ENCODE measurements around the gene RAB31. TPM values are rescaled to one million over a fixed set of nuclear protein-coding genes. Genes with fewer than 3 reads are reported as not detected.

RAB31 gene
- total RNA-seq, 4 donors from 2014 or later = 94.0 to 145 (median 107) TPM

- Histone ChIP-seq H3K27ac (replicated peaks in 1 of 4) (no peak overlapping the region), H3K9me3 (peaks cover 0 to 8% (median 3%) of the 10 kb centered on the region in 4 donors), H3K36me3 (peaks cover 0 to 24% (median 5%) of the 10 kb centered on the region in 4 donors), H3K27me3 (no peaks in the 10 kb centered on the region), H3K4me1 (no peaks in the 10 kb centered on the region), H3K4me3 (no peak overlapping the region)
- DNase-seq (ENCODE audit: extremely low spot score) = no peak
- intact Hi-C loops (cut with DNase I) = loop anchor here (5.0 kb wide), 1 partner anchor 44 kb away; no protein-coding TSS in a partner anchor
- TF ChIP-seq, protein P1, sequence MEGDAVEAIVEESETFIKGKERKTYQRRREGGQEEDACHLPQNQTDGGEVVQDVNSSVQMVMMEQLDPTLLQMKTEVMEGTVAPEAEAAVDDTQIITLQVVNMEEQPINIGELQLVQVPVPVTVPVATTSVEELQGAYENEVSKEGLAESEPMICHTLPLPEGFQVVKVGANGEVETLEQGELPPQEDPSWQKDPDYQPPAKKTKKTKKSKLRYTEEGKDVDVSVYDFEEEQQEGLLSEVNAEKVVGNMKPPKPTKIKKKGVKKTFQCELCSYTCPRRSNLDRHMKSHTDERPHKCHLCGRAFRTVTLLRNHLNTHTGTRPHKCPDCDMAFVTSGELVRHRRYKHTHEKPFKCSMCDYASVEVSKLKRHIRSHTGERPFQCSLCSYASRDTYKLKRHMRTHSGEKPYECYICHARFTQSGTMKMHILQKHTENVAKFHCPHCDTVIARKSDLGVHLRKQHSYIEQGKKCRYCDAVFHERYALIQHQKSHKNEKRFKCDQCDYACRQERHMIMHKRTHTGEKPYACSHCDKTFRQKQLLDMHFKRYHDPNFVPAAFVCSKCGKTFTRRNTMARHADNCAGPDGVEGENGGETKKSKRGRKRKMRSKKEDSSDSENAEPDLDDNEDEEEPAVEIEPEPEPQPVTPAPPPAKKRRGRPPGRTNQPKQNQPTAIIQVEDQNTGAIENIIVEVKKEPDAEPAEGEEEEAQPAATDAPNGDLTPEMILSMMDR (IDR thresholded peaks at IDR 0.05) = no peak
- no peak for TF ChIP-seq POLR2AphosphoS5 (IDR thresholded peaks at IDR 0.05)
- no peak for TF ChIP-seq EP300 (IDR thresholded peaks at IDR 0.05)
- no peak for TF ChIP-seq POLR2A (IDR thresholded peaks at IDR 0.05; ENCODE audit: low read depth)
- WGBS = 81% methylated on average over 2 of the region's 2 CpGs
Observed at GRCh38 chr18:9863282-9863681, 155.2 kb downstream of the RAB31 start.

- TF ChIP-seq, protein P1 (IDR thresholded peaks at IDR 0.05) = no peak
- TF ChIP-seq POLR2A (IDR thresholded peaks at IDR 0.05; ENCODE audit: low read depth) (no peak), POLR2AphosphoS5 (IDR thresholded peaks at IDR 0.05) (no peak), EP300 (IDR thresholded peaks at IDR 0.05) (no peak)
- H3K9me3 ChIP-seq = peaks cover 0 to 8% (median 3%) of the 10 kb centered on the region in 4 donors
- no peaks in the 10 kb centered on the region for H3K27me3 ChIP-seq
- no peak overlapping the region for H3K27ac ChIP-seq (replicated peaks in 1 of 4)
- H3K36me3 ChIP-seq = peaks cover 0 to 10% (median 3%) of the 10 kb centered on the region in 4 donors
- no peak for DNase-seq (ENCODE audit: extremely low spot score)
- peaks cover 0 to 17% (median 12%) of the 10 kb centered on the region in 4 donors for H3K4me1 ChIP-seq
- H3K4me3 ChIP-seq = no peak overlapping the region
- intact Hi-C loops (cut with DNase I) = no loop called here
- 93% methylated on average over 7 of the region's 7 CpGs for WGBS
Observed at GRCh38 chr18:9865764-9866490, 157.8 kb downstream of the RAB31 start.

GRCh38 chr18:9866627-9867026 lies 158.5 kb downstream of the RAB31 start:
- Histone ChIP-seq H3K9me3 (peaks cover 0 to 8% (median 3%) of the 10 kb centered on the region in 4 donors), H3K4me1 (peaks cover 0 to 17% (median 12%) of the 10 kb centered on the region in 4 donors), H3K27ac (replicated peaks in 1 of 4) (no peak overlapping the region), H3K27me3 (no peaks in the 10 kb centered on the region), H3K4me3 (no peak overlapping the region), H3K36me3 (peaks cover 0 to 7% (median 2%) of the 10 kb centered on the region in 4 donors)
- 75% methylated on average over 2 of the region's 3 CpGs for WGBS
- intact Hi-C loops (cut with DNase I) = no loop called here
- TF ChIP-seq POLR2AphosphoS5 (IDR thresholded peaks at IDR 0.05) = no peak
- TF ChIP-seq POLR2A (IDR thresholded peaks at IDR 0.05; ENCODE audit: low read depth) = no peak
- TF ChIP-seq EP300 (IDR thresholded peaks at IDR 0.05) = no peak
- TF ChIP-seq, protein P1 (IDR thresholded peaks at IDR 0.05) = no peak
- DNase-seq (ENCODE audit: extremely low spot score) = no peak

DNA sequence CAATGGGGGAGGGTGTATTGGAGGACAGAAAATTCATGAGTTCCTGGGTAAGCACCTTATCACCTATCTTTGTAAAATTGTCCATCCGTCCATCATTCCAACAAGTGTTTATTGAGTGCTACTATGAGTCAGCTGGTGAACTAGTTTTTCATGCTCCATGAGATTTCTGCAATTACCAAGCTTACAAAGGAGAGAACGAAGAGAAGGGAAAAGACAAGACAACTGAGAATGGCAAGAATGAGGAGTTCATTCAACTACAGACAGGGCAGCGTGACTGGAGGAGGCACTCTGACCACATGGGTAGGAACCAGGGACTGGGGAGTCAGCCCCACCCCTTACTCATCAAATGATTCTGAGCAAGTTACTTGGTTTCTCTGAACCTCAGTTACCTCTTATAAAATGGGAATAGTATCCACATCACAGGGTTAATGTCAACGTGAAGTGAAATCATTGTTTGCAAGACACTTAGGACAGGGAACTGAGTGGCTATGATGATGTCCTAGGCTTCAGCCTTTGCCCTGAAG lies 159.0 kb downstream of the RAB31 start:
- no peak for DNase-seq (ENCODE audit: extremely low spot score)
- whole genome bisulfite sequencing = 90% methylated on average over 4 of the region's 4 CpGs
- H3K4me3 ChIP-seq = no peak overlapping the region
- H3K36me3 ChIP-seq = peaks cover 0 to 7% (median under 1%) of the 10 kb centered on the region in 4 donors
- no peaks in the 10 kb centered on the region for H3K27me3 ChIP-seq
- intact Hi-C loops (cut with DNase I) = no loop called here
- peaks cover 0 to 17% (median 12%) of the 10 kb centered on the region in 4 donors for H3K4me1 ChIP-seq
- H3K9me3 ChIP-seq = peaks cover 0 to 8% (median 3%) of the 10 kb centered on the region in 4 donors
- TF ChIP-seq POLR2A (IDR thresholded peaks at IDR 0.05; ENCODE audit: low read depth) (no peak), EP300 (IDR thresholded peaks at IDR 0.05) (no peak), POLR2AphosphoS5 (IDR thresholded peaks at IDR 0.05) (no peak)
- TF ChIP-seq, protein P1 (IDR thresholded peaks at IDR 0.05) = no peak
- no peak overlapping the region for H3K27ac ChIP-seq (replicated peaks in 1 of 4)

Measured in esophagus muscularis mucosa (tissue), 4 donors.